Vagina (tissue), 2 donors: Measurements from ENCODE around the gene HSD17B4.
"Not testable (repeated sequence)": the region's sequence is repeated elsewhere in the genome, so short reads cannot be mapped to it uniquely, and the experiment has no call there.

Experiments
- CTCF ChIP-seq, 3 experiments: fragments of 450-650 bp in 2 of 3; fragments of 200-600 bp in 1 of 3; sonication (generic) in 1 of 3; IDR thresholded peaks; one replicate each; pipeline ENCODE4 v1.5.1; 2017 to 2019; ENCODE audit warnings: antibody characterized with exemption in 3 of 3, mild to moderate bottlenecking in 2 of 3, moderate library complexity in 2 of 3
- POLR2A ChIP-seq, 2 donors: fragments of 450-650 bp; IDR thresholded peaks; one replicate each; pipeline ENCODE4 v1.6.1; 2017; ENCODE audit warnings: antibody characterized with exemption in 2 of 2, mild to moderate bottlenecking in 2 of 2, moderate library complexity in 2 of 2
- POLR2AphosphoS5 ChIP-seq, 2 donors: sonication (generic); formaldehyde crosslinking; IDR thresholded peaks; one replicate each; pipeline ENCODE4 v1.9.0; 2017; ENCODE audit warnings: antibody characterized with exemption in 2 of 2, mild to moderate bottlenecking in 2 of 2, low read depth in 1 of 2; ENCODE audit not compliant: insufficient read depth in 1 of 2

- not testable (repeated sequence) for TF ChIP-seq CTCF (IDR thresholded peaks at IDR 0.05); POLR2A (IDR thresholded peaks at IDR 0.05); POLR2AphosphoS5 (IDR thresholded peaks at IDR 0.05; ENCODE audit: insufficient read depth in 1 of 2, low read depth in 1 of 2)
Measured at GRCh38 chr5:119437785-119438586, 14.3 kb upstream of the HSD17B4 start.
